Hematopoietic multipotent progenitor cell (in vitro differentiated cells): ENCODE data around the gene ANTXR1. TPM values are rescaled to one million over a fixed set of nuclear protein-coding genes. Genes with fewer than 3 reads are reported as not detected.
"Not testable (repeated sequence)": the region's sequence is repeated elsewhere in the genome, so short reads cannot be mapped to it uniquely, and the experiment has no call there.

Experiments used
- DNase-seq, 3 donors: peaks; one replicate each; pipeline ENCODE4 v3.0.0-alpha.2; 2011 to 2015; ENCODE audit warnings: low read depth in 2 of 3, low spot score in 2 of 3
- total RNA-seq: library from RNA; depleted of rRNA; stranded (reverse); fragments of >200 nt; gene quantifications from one replicate; pipeline ENCODE4 v1.2.3, GENCODE V29; 2012

Gene ANTXR1
- total RNA-seq, 1 donor, result under 0.01 TPM

- DNase-seq, result no peak
These were observed 144.5 kb downstream of the ANTXR1 start for GRCh38 chr2:69157441-69157840.

- DNase-seq, result no peak
These were observed 147.0 kb downstream of the ANTXR1 start for GRCh38 chr2:69159986-69160385.

- no peak for DNase-seq
These were observed 149.1 kb downstream of the ANTXR1 start for GRCh38 chr2:69162057-69162456.

GRCh38 chr2:69163109-69163508 lies 150.1 kb downstream of the ANTXR1 start:
- peak in 2 of 3 donors; percentile 81 to 91 for DNase-seq

- no peak for DNase-seq
These were observed 150.6 kb downstream of the ANTXR1 start for GRCh38 chr2:69163556-69163955.

GRCh38 chr2:69164061-69164778 lies 151.2 kb downstream of the ANTXR1 start:
- no peak for DNase-seq

- DNase-seq, result peak in 1 of 3 donors; percentile 18
These were observed 152.3 kb downstream of the ANTXR1 start for GRCh38 chr2:69165091-69165880.

GRCh38 chr2:69166465-69166811 lies 153.5 kb downstream of the ANTXR1 start:
- no peak for DNase-seq

GRCh38 chr2:69166812-69167468 lies 154.0 kb downstream of the ANTXR1 start:
- no peak for DNase-seq

- DNase-seq, result no peak
These were observed 154.5 kb downstream of the ANTXR1 start for GRCh38 chr2:69167469-69167822.

- DNase-seq, result no peak
These were observed 155.3 kb downstream of the ANTXR1 start for GRCh38 chr2:69168144-69168813.

- DNase-seq, result no peak
These were observed 156.1 kb downstream of the ANTXR1 start for GRCh38 chr2:69168950-69169654.

GRCh38 chr2:69169655-69170389 lies 156.8 kb downstream of the ANTXR1 start:
- DNase-seq, result no peak

GRCh38 chr2:69170661-69171060 lies 157.7 kb downstream of the ANTXR1 start:
- no peak for DNase-seq

GRCh38 chr2:69171116-69171896 lies 158.3 kb downstream of the ANTXR1 start:
- no peak for DNase-seq

GRCh38 chr2:69171897-69172525 lies 159.0 kb downstream of the ANTXR1 start:
- DNase-seq, result no peak

- DNase-seq, result no peak
These were observed 160.7 kb downstream of the ANTXR1 start for GRCh38 chr2:69173706-69174105.

GRCh38 chr2:69174211-69174610 lies 161.2 kb downstream of the ANTXR1 start:
- DNase-seq, result not testable (repeated sequence)
